ENCODE data around the gene GMDS.

Gene GMDS

DNA sequence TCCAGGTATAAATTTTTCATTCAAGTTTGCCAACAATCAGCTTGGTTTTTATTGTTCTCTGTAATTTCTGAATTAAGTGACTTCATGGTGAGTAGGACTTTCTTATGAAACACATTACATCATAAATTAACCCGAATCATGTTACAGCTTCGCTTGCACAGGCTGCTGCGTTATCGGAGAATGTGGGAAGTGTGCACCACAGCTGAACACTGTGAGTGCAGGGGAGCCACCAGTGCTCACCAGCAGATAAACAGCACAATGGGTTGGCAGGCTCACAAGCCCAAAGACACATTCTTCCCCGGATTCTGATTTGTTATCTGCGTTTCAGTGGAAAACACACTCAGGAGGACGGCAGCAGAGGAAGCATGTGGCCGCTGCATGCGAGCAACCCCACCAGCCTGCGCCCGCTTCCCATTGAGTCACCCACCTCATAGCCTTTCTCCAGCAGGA, 121.1 kb downstream of the GMDS start:
- no peak for ATAC-seq
- TF ChIP-seq SNAI2 (CRISPR knock-in tag; IDR thresholded peaks at IDR 0.05) (no peak), ZC3H10 (CRISPR knock-in tag; IDR thresholded peaks at IDR 0.05) (no peak), ZFP3 (CRISPR knock-in tag; IDR thresholded peaks at IDR 0.05) (no peak), ZNF565 (CRISPR knock-in tag; conservative IDR thresholded peaks at IDR 0.05; ENCODE audit: low read depth) (no peak), ISL1 (CRISPR knock-in tag; IDR thresholded peaks at IDR 0.05) (no peak)
- TF ChIP-seq, protein P1, sequence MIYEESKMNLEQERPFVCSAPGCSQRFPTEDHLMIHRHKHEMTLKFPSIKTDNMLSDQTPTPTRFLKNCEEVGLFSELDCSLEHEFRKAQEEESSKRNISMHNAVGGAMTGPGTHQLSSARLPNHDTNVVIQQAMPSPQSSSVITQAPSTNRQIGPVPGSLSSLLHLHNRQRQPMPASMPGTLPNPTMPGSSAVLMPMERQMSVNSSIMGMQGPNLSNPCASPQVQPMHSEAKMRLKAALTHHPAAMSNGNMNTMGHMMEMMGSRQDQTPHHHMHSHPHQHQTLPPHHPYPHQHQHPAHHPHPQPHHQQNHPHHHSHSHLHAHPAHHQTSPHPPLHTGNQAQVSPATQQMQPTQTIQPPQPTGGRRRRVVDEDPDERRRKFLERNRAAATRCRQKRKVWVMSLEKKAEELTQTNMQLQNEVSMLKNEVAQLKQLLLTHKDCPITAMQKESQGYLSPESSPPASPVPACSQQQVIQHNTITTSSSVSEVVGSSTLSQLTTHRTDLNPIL (CRISPR knock-in tag; IDR thresholded peaks at IDR 0.05; ENCODE audit: low read depth): no peak
- TF ChIP-seq, protein P2, sequence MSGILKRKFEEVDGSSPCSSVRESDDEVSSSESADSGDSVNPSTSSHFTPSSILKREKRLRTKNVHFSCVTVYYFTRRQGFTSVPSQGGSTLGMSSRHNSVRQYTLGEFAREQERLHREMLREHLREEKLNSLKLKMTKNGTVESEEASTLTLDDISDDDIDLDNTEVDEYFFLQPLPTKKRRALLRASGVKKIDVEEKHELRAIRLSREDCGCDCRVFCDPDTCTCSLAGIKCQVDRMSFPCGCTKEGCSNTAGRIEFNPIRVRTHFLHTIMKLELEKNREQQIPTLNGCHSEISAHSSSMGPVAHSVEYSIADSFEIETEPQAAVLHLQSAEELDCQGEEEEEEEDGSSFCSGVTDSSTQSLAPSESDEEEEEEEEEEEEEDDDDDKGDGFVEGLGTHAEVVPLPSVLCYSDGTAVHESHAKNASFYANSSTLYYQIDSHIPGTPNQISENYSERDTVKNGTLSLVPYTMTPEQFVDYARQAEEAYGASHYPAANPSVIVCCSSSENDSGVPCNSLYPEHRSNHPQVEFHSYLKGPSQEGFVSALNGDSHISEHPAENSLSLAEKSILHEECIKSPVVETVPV (CRISPR knock-in tag; IDR thresholded peaks at IDR 0.05): no peak

DNA sequence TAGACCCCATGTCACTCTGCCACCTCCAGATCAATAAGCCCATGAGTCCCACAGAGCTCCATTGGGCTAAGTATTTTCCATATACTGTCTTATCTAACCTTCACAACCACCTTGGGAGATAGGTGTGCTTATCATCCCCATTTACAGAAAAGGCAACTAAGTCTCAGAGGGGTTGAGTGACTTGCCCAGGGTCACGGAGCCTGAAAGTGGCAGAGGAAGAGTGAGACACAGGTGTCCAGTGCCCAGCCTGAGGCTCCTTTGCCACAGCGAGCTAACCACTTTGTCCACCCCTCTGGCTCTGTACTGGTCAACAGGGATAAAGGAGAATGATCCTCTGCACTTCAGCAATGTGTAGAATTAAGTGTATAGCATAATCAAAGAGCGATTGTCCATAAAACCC, 124.5 kb downstream of the GMDS start:
- TF ChIP-seq ZFP30 (CRISPR knock-in tag; IDR thresholded peaks at IDR 0.05) (no peak), RARB (CRISPR knock-in tag; IDR thresholded peaks at IDR 0.05) (no peak), ZNF565 (CRISPR knock-in tag; conservative IDR thresholded peaks at IDR 0.05; ENCODE audit: low read depth) (no peak), TOX (CRISPR knock-in tag; IDR thresholded peaks at IDR 0.05; ENCODE audit: borderline replicate concordance) (no peak), TCF4 (CRISPR knock-in tag; IDR thresholded peaks at IDR 0.05; ENCODE audit: borderline replicate concordance) (no peak), PPARA (CRISPR knock-in tag; IDR thresholded peaks at IDR 0.05; ENCODE audit: borderline replicate concordance) (no peak), ZC3H10 (CRISPR knock-in tag; IDR thresholded peaks at IDR 0.05) (no peak), ZFP3 (CRISPR knock-in tag; IDR thresholded peaks at IDR 0.05) (no peak), BACH2 (CRISPR knock-in tag; IDR thresholded peaks at IDR 0.05; ENCODE audit: borderline replicate concordance) (no peak), OSR1 (CRISPR knock-in tag; IDR thresholded peaks at IDR 0.05) (no peak)
- TF ChIP-seq, protein P3, sequence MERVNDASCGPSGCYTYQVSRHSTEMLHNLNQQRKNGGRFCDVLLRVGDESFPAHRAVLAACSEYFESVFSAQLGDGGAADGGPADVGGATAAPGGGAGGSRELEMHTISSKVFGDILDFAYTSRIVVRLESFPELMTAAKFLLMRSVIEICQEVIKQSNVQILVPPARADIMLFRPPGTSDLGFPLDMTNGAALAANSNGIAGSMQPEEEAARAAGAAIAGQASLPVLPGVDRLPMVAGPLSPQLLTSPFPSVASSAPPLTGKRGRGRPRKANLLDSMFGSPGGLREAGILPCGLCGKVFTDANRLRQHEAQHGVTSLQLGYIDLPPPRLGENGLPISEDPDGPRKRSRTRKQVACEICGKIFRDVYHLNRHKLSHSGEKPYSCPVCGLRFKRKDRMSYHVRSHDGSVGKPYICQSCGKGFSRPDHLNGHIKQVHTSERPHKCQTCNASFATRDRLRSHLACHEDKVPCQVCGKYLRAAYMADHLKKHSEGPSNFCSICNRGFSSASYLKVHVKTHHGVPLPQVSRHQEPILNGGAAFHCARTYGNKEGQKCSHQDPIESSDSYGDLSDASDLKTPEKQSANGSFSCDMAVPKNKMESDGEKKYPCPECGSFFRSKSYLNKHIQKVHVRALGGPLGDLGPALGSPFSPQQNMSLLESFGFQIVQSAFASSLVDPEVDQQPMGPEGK (CRISPR knock-in tag; IDR thresholded peaks at IDR 0.05; ENCODE audit: borderline replicate concordance): no peak
- TF ChIP-seq, protein P1 (CRISPR knock-in tag; IDR thresholded peaks at IDR 0.05; ENCODE audit: low read depth): no peak
- no peak for ATAC-seq

DNA sequence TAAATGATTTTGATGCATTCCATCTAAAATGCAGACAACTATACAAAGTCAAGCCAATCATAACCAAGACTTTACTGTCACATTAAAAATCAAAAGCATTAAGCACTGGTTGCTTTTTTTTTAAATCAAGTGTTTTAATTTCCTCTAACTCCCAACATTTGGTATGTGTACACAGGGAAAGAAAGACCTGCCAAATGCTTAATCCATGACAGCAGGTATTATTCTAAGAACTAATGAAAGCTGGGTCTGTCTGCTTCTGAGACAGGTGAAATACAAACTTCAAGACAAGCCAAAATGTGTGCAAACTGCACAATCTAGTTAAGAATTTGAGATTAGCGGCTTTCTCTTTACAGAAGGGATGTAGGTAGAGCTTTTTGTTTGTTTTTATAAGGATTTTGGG, 126.1 kb downstream of the GMDS start:
- no peak for ATAC-seq
- TF ChIP-seq ESRRG (CRISPR knock-in tag; IDR thresholded peaks at IDR 0.05) (no peak), ZNF70 (CRISPR knock-in tag; IDR thresholded peaks at IDR 0.05) (no peak), ZFP30 (CRISPR knock-in tag; IDR thresholded peaks at IDR 0.05) (no peak), ZFP3 (CRISPR knock-in tag; IDR thresholded peaks at IDR 0.05) (no peak), SNAI2 (CRISPR knock-in tag; IDR thresholded peaks at IDR 0.05) (no peak), GLIS3 (CRISPR knock-in tag; IDR thresholded peaks at IDR 0.05) (no peak), CSDC2 (CRISPR knock-in tag; IDR thresholded peaks at IDR 0.05) (no peak), ISL1 (CRISPR knock-in tag; IDR thresholded peaks at IDR 0.05) (no peak)
- TF ChIP-seq, protein P4, sequence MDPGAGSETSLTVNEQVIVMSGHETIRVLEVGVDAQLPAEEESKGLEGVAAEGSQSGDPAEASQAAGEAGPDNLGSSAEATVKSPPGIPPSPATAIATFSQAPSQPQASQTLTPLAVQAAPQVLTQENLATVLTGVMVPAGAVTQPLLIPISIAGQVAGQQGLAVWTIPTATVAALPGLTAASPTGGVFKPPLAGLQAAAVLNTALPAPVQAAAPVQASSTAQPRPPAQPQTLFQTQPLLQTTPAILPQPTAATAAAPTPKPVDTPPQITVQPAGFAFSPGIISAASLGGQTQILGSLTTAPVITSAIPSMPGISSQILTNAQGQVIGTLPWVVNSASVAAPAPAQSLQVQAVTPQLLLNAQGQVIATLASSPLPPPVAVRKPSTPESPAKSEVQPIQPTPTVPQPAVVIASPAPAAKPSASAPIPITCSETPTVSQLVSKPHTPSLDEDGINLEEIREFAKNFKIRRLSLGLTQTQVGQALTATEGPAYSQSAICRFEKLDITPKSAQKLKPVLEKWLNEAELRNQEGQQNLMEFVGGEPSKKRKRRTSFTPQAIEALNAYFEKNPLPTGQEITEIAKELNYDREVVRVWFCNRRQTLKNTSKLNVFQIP (CRISPR knock-in tag; IDR thresholded peaks at IDR 0.05; ENCODE audit: borderline replicate concordance, low read depth): no peak
- TF ChIP-seq, protein P1 (CRISPR knock-in tag; IDR thresholded peaks at IDR 0.05; ENCODE audit: low read depth): no peak
- TF ChIP-seq, protein P3 (CRISPR knock-in tag; IDR thresholded peaks at IDR 0.05; ENCODE audit: borderline replicate concordance): no peak

All from SK-N-SH treated with all-trans-retinoic acid at 6 μM for 48 hours (cell line).